Activated naive CD4-positive, alpha-beta T cell treated with anti-CD3 and anti-CD28 coated beads for 36 hours (primary cell): ENCODE results near the gene RUNX1. TPM values are rescaled to one million over a fixed set of nuclear protein-coding genes. Genes with fewer than 3 reads are reported as not detected.

Experiments used
- CTCF ChIA-PET: fragments of 350-600 bp; sonication (Branson Sonifier 250); formaldehyde crosslinking; loops from one replicate; lab custom pipeline; 2021; ENCODE audit warnings: antibody characterized with exemption; lab: Charles Lee
- DNase-seq: peaks from one replicate; pipeline ENCODE4 v3.0.0-alpha.2; 2020
- H3K27ac Mint-ChIP-seq: one replicate; pipeline ENCODE4 v1.8.0; 2021; ENCODE audit warnings: mild to moderate bottlenecking, mixed read lengths
- H3K27me3 Mint-ChIP-seq: one replicate; pipeline ENCODE4 v1.8.0; 2021; ENCODE audit warnings: low read depth, mixed read lengths
- H3K36me3 Mint-ChIP-seq: one replicate; pipeline ENCODE4 v1.8.0; 2021; ENCODE audit warnings: low read depth, mixed read lengths
- H3K4me1 Mint-ChIP-seq: one replicate; pipeline ENCODE4 v1.8.0; 2021; ENCODE audit warnings: low read depth, mixed read lengths
- H3K4me3 Mint-ChIP-seq: one replicate; pipeline ENCODE4 v1.8.0; 2021; ENCODE audit warnings: mild to moderate bottlenecking, moderate library complexity, mixed read lengths
- H3K9me3 Mint-ChIP-seq: one replicate; pipeline ENCODE4 v1.8.0; 2021; ENCODE audit warnings: mixed read lengths
- intact Hi-C: fragments of 100-400 bp; cut with micrococcal nuclease; formaldehyde crosslinking; loops from one replicate; pipeline ENCODE4 v1.15.1; 2023
- total RNA-seq, 2 experiments: library from RNA; stranded (reverse); gene quantifications; one replicate each; pipeline ENCODE4 v1.2.3, GENCODE V29; 2021

The RUNX1 gene
- total RNA-seq, 2 experiments from 2014 or later: 36.9 to 41.0 TPM

DNA sequence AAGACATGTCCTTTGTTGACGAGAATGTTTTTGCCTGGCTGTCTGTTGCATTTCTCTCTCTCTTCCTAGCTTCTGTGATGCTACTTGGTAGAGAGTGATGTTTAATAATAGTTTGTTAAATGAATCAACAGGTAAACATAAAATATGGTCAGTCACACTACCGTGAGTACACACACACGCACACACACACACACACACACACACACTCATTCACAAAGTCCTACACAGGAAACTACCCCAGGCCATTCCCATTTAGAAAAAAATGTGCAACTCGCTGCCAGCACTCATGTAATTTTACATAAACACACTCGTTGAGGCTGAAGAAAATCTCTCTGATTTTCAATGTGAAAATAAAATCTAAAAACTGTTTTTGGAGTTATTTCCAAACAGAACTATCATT lies 38.7 kb downstream of the RUNX1 start:
- H3K4me3 Mint-ChIP-seq: no peak overlapping the region
- no peaks in the 10 kb centered on the region for H3K9me3 Mint-ChIP-seq
- H3K27ac Mint-ChIP-seq: no peak overlapping the region
- peaks cover 89% of the 10 kb centered on the region for H3K4me1 Mint-ChIP-seq
- no peaks in the 10 kb centered on the region for H3K36me3 Mint-ChIP-seq
- H3K27me3 Mint-ChIP-seq: no peaks in the 10 kb centered on the region
- CTCF ChIA-PET: interaction anchor here (0.9 kb wide), 1 partner anchor 16 kb away, joined by 3 read pairs; no protein-coding TSS in a partner anchor
- intact Hi-C loops: no loop called here
- no peak for DNase-seq

DNA sequence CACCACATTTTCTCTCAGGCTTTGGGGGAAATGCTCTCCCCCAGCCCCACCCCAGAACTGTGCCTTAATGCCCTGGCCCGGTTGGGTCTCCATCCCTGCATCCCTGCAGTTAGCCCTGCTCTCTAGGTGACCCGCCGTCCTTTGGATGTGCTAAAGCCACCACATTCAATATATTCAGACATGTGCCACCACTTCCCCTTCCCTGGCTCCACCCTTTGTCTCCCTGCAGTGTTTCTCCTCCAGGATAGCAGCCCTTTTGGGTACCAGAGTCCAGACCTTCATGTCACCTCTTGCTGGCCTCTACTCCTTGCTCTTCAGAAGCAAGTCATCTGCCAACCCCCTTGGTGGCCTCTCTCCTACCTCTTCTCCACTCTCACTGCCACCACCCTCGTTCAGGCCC lies 41.8 kb downstream of the RUNX1 start:
- CTCF ChIA-PET: interaction anchor here (0.9 kb wide), 1 partner anchor 10 kb away, joined by 3 read pairs; no protein-coding TSS in a partner anchor
- peaks cover 92% of the 10 kb centered on the region for H3K4me1 Mint-ChIP-seq
- DNase-seq: no peak
- no peak overlapping the region for H3K4me3 Mint-ChIP-seq
- H3K27me3 Mint-ChIP-seq: no peaks in the 10 kb centered on the region
- intact Hi-C loops: no loop called here
- H3K27ac Mint-ChIP-seq: no peak overlapping the region
- no peaks in the 10 kb centered on the region for H3K36me3 Mint-ChIP-seq
- H3K9me3 Mint-ChIP-seq: no peaks in the 10 kb centered on the region

DNA sequence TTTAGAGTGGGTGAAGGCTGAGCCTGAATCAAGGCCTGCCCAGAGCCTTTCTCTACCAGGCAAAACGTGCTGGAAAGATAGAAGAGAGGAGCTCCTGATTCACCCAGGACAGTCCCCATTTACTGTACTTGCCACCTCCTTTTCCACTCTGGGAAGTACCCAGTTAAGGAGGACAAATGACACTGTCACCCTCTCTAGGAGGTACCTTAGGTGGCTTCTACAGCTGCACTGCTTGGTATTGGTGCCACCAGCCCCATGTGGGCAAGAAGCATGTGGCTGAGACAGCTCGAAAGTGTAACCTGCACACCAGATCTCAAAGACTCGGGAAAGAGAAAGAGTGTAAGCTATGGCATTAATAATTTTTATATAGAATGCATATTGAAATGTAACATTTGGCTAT lies 42.3 kb downstream of the RUNX1 start:
- CTCF ChIA-PET: interaction anchor here (0.9 to 1.4 kb wide), 2 partner anchors 9 to 12 kb away, joined by 3 read pairs; no protein-coding TSS in a partner anchor
- H3K4me3 Mint-ChIP-seq: no peak overlapping the region

DNA sequence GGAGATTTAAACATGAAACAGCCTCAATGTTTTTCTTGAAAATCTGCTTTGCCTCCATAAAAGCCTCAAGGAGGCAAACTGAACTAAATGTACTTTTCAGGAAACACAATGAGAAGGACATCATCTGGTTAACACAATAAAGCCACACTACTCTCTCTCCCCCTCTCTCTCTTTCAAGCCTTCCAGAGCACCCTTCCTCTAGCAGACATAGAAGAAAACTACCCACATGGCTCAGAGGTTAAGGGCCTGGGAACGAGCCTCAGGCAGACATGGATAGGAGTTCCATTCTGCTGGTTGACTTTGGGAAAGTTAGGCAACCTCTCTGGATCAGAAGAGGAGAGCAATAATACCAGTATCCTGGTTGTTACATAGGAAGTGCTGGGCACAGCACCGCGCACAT lies 42.9 kb downstream of the RUNX1 start:
- no peaks in the 10 kb centered on the region for H3K27me3 Mint-ChIP-seq
- no peak for DNase-seq
- intact Hi-C loops: loop anchor here (1.0 kb wide), 1 partner anchor 9 kb away; no protein-coding TSS in a partner anchor
- peaks cover 89% of the 10 kb centered on the region for H3K4me1 Mint-ChIP-seq
- CTCF ChIA-PET: interaction anchor here (0.9 to 1.4 kb wide), 2 partner anchors 9 to 13 kb away, joined by 3 read pairs; no protein-coding TSS in a partner anchor
- no peaks in the 10 kb centered on the region for H3K36me3 Mint-ChIP-seq
- no peak overlapping the region for H3K27ac Mint-ChIP-seq
- H3K4me3 Mint-ChIP-seq: no peak overlapping the region
- H3K9me3 Mint-ChIP-seq: no peaks in the 10 kb centered on the region

More for the DNA sequence above, 42.3 kb downstream of the RUNX1 start:
- no peak for DNase-seq
- Mint-ChIP-seq H3K9me3 (no peaks in the 10 kb centered on the region), H3K27me3 (no peaks in the 10 kb centered on the region), H3K27ac (no peak overlapping the region), H3K4me1 (peaks cover 89% of the 10 kb centered on the region), H3K36me3 (no peaks in the 10 kb centered on the region)
- intact Hi-C loops: loop anchor here (1.0 kb wide), 1 partner anchor 9 kb away; no protein-coding TSS in a partner anchor

DNA sequence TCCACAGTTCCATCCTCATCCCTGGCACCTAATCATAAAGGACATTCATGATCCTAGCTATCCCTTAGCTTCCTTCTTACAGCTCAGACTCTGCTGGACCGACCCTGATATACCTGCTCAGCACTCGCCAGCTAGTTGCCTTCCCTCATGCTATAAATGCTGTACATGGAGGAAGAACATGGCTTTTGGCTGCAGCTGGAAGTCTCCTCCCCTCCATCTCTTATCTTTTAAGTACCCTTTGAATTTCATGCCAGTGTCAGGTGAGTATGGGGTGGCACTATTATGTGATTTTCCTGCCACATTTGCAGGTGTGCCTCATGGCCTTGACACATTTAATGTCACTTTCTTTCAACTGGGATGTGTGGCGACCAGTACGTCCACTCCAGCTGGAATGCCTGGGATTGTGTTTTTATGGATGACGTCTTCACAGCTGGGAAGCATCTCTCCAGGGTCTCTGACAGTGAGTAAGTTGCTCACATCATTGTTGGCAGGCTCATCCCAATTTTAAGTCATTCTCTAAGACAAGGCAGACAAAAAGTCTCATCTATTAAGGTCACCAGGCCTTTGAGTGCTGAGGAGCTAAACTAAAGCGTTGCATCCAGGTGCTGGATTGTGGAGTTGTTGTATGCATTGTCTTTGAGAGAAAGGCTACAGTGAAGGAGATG lies 43.4 kb downstream of the RUNX1 start:
- CTCF ChIA-PET: interaction anchor here (1.1 to 1.4 kb wide), 2 partner anchors 11 to 13 kb away, joined by 3 to 4 read pairs; no protein-coding TSS in a partner anchor
- no peak for DNase-seq
- H3K27ac Mint-ChIP-seq: no peak overlapping the region
- intact Hi-C loops: loop anchor here (1.0 kb wide), 1 partner anchor 8 kb away; no protein-coding TSS in a partner anchor
- no peak overlapping the region for H3K4me3 Mint-ChIP-seq
- H3K36me3 Mint-ChIP-seq: no peaks in the 10 kb centered on the region
- peaks cover 87% of the 10 kb centered on the region for H3K4me1 Mint-ChIP-seq
- no peaks in the 10 kb centered on the region for H3K27me3 Mint-ChIP-seq
- no peaks in the 10 kb centered on the region for H3K9me3 Mint-ChIP-seq

- intact Hi-C loops: no loop called here
- peaks cover 87% of the 10 kb centered on the region for H3K4me1 Mint-ChIP-seq
- no peak overlapping the region for H3K27ac Mint-ChIP-seq
- no peaks in the 10 kb centered on the region for H3K36me3 Mint-ChIP-seq
- H3K9me3 Mint-ChIP-seq: no peaks in the 10 kb centered on the region
- no peak for DNase-seq
- CTCF ChIA-PET: interaction anchor here (0.8 to 1.7 kb wide), 3 partner anchors 12 to 20 kb away, joined by 4 to 5 read pairs (median 4); no protein-coding TSS in a partner anchor
- no peak overlapping the region for H3K4me3 Mint-ChIP-seq
- no peaks in the 10 kb centered on the region for H3K27me3 Mint-ChIP-seq
Observed at GRCh38 chr21:35005077-35005476, 44.0 kb downstream of the RUNX1 start.

DNA sequence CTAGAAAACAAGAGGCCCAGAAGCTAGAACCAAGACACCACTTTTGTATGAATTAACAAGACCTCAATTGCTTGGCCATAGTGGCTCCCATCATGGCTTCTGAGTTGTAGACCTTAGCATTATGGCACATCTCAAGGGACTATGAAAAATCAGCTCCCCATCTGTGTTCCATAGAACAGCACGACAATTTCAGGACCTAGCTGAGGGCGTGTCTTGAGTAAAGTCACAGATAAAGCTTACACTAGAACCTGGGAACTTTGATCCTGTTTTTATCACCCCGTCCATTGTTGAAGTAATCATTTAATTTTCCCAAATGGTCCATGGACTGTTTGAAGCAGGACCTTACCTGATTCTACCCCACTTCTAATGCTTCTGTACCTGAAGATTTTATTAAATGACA lies 44.8 kb downstream of the RUNX1 start:
- intact Hi-C loops: no loop called here
- no peak overlapping the region for H3K27ac Mint-ChIP-seq
- no peaks in the 10 kb centered on the region for H3K9me3 Mint-ChIP-seq

DNA sequence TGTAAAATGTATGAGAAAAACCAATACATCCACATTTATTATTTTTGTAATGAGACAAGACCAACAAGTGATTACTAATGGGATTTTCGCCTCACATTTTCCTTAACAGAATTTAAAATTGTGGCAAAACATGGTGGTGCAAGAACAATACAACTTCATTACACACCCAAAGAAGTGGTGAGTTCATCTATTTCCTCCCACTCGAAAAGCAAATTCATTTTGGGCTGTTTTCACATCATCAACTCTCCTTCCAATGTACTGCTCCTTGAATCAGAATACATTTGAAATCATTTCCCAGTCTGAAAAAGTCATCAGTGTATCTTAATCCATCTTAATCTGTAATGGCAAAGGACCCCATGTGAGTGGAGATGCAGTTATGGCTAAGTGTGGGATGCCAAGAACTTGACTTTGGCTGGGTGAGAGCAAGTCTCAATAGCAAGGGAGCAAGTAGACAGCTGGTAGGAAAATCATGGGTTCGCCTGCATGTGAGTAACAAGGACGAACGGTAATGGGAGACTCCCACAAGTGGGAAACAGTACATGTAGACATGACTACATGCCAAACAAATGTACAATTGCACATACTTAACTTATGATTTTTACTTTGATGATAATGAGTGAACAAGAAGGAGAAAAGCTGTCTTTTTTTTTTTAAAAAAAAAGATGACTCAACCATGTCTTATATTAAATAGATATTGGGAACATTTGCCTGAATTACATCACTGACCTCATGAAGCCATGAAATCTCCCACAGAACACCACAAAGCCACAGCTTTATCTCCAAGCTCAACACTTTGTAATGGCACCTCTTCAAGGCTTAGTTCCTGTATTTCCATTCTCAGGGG lies 46.0 kb downstream of the RUNX1 start:
- Mint-ChIP-seq H3K27me3 (no peaks in the 10 kb centered on the region), H3K36me3 (no peaks in the 10 kb centered on the region), H3K4me3 (no peak overlapping the region), H3K4me1 (peaks cover 90% of the 10 kb centered on the region), H3K27ac (peak overlapping the region; percentile 73), H3K9me3 (no peaks in the 10 kb centered on the region)
- CTCF ChIA-PET: interaction anchor here (0.6 to 1.2 kb wide), 5 partner anchors 8 to 44 kb away, joined by 3 to 5 read pairs (median 4); no protein-coding TSS in a partner anchor
- intact Hi-C loops: no loop called here
- no peak for DNase-seq

More for the DNA sequence above, 44.8 kb downstream of the RUNX1 start:
- no peaks in the 10 kb centered on the region for H3K36me3 Mint-ChIP-seq
- no peaks in the 10 kb centered on the region for H3K27me3 Mint-ChIP-seq
- H3K4me3 Mint-ChIP-seq: no peak overlapping the region
- peaks cover 88% of the 10 kb centered on the region for H3K4me1 Mint-ChIP-seq
- no peak for DNase-seq
- CTCF ChIA-PET: interaction anchor here (0.8 to 1.7 kb wide), 4 partner anchors 13 to 43 kb away, joined by 4 to 5 read pairs (median 4); no protein-coding TSS in a partner anchor

DNA sequence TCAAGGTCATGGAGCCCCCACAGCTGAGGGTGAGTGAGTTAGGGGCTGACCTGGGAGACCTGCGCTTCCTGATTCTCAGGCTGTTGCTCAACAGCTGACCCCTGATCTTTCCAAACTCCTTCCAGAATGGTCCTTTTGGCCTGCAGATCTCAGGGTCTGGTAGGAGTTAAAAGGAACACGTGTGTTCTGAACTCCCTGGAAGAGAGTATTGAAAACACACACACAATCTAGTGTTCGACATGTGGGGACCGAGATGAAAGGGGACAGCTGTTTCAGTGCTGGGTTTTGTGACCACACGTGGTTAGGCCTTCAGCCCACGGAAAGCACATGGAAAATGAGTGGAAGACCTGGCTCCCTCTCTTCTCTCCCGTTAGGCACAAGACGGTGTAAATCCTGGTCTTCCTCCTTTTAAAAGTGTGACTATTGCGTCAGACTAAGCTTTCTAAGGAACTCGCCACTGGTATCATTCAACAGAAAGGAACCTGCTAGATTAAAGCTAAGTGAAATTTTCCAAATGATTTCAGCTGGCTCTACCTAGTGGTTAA lies 49.6 kb downstream of the RUNX1 start:
- CTCF ChIA-PET: interaction anchor here (0.7 to 3.9 kb wide), 5 partner anchors 10 to 42 kb away, joined by 3 to 16 read pairs (median 4); no protein-coding TSS in a partner anchor
- peak overlapping the region; percentile 17 for H3K4me3 Mint-ChIP-seq

GRCh38 chr21:34998176-34998575 lies 50.9 kb downstream of the RUNX1 start:
- H3K9me3 Mint-ChIP-seq: no peaks in the 10 kb centered on the region
- no peak overlapping the region for H3K27ac Mint-ChIP-seq
- H3K36me3 Mint-ChIP-seq: no peaks in the 10 kb centered on the region
- intact Hi-C loops: no loop called here
- CTCF ChIA-PET: interaction anchor here (0.7 to 0.8 kb wide), 2 partner anchors 9 to 45 kb away, joined by 3 read pairs; no protein-coding TSS in a partner anchor
- no peak overlapping the region for H3K4me3 Mint-ChIP-seq
- H3K27me3 Mint-ChIP-seq: no peaks in the 10 kb centered on the region
- no peak for DNase-seq
- H3K4me1 Mint-ChIP-seq: peaks cover 78% of the 10 kb centered on the region

More for the DNA sequence above, 49.6 kb downstream of the RUNX1 start:
- peaks cover 90% of the 10 kb centered on the region for H3K4me1 Mint-ChIP-seq
- no peaks in the 10 kb centered on the region for H3K27me3 Mint-ChIP-seq
- DNase-seq: no peak
- H3K9me3 Mint-ChIP-seq: no peaks in the 10 kb centered on the region
- peak overlapping the region; percentile 28 for H3K27ac Mint-ChIP-seq
- intact Hi-C loops: no loop called here
- H3K36me3 Mint-ChIP-seq: no peaks in the 10 kb centered on the region

- Mint-ChIP-seq H3K27me3 (no peaks in the 10 kb centered on the region), H3K36me3 (no peaks in the 10 kb centered on the region), H3K4me1 (peaks cover 73% of the 10 kb centered on the region), H3K4me3 (no peak overlapping the region), H3K27ac (no peak overlapping the region), H3K9me3 (no peaks in the 10 kb centered on the region)
- CTCF ChIA-PET: interaction anchor here (0.8 kb wide), 1 partner anchor 10 kb away, joined by 3 read pairs; no protein-coding TSS in a partner anchor
- intact Hi-C loops: loop anchor here (1.0 kb wide), 1 partner anchor 9 kb away; no protein-coding TSS in a partner anchor
- no peak for DNase-seq
Observed at GRCh38 chr21:34997294-34997693, 51.8 kb downstream of the RUNX1 start.
